H1 (cell line): ENCODE measurements around the gene CORO1C. TPM values are rescaled to one million over a fixed set of nuclear protein-coding genes. Genes with fewer than 3 reads are reported as not detected.

Experiments used
- CTCF ChIA-PET: fragments of 300-600 bp; sonication (Branson Sonifier 250); formaldehyde crosslinking; loops from one replicate; lab custom pipeline; 2021; ENCODE audit not compliant: partially characterized antibody; lab: Charles Lee
- POLR2A ChIA-PET: fragments of 300-600 bp; sonication (Branson Sonifier 250); formaldehyde crosslinking; loops from one replicate; lab custom pipeline; 2021; ENCODE audit warnings: inconsistent platforms; ENCODE audit not compliant: partially characterized antibody; lab: Charles Lee
- DNase-seq, 2 experiments: peaks; one replicate each; pipeline versions ENCODE4 v3.0.0 to v3.0.0-alpha.2; 2010 to 2022; ENCODE audit warnings: low spot score in 2 of 2, low read depth in 1 of 2, mixed read lengths in 1 of 2
- FAIRE-seq: peaks from 2 replicates; lab custom pipeline; 2011; peaks lifted over from hg19 to GRCh38; lab: Jason Lieb, UNC
- H2AFZ ChIP-seq: 2 replicates; pipeline ENCODE4 v1.8.1; 2012; ENCODE audit warnings: low read length, inconsistent platforms
- H2AK5ac ChIP-seq: 2 replicates; pipeline ENCODE4 v1.6.1; 2013; ENCODE audit warnings: low read depth, low read length
- H2BK120ac ChIP-seq: replicated peaks from 2 replicates; pipeline ENCODE3; 2013; ENCODE audit warnings: low read depth, low read length, inconsistent platforms
- H2BK12ac ChIP-seq: 2 replicates; pipeline ENCODE4 v1.6.1; 2013; ENCODE audit warnings: low read depth, low read length
- H2BK15ac ChIP-seq: 2 replicates; pipeline ENCODE4 v1.6.1; 2013; ENCODE audit warnings: low read length
- H2BK20ac ChIP-seq: 2 replicates; pipeline ENCODE4 v1.6.1; 2013; ENCODE audit warnings: low read length
- H2BK5ac ChIP-seq: 2 replicates; pipeline ENCODE4 v1.6.1; 2013; ENCODE audit warnings: low read depth, low read length
- H3K14ac ChIP-seq: 2 replicates; pipeline ENCODE4 v1.6.1; 2013; ENCODE audit warnings: inconsistent platforms; ENCODE audit not compliant: insufficient read length
- H3K18ac ChIP-seq: 2 replicates; pipeline ENCODE4 v1.6.1; 2013; ENCODE audit warnings: low read length; ENCODE audit errors: extremely low read depth
- H3K23ac ChIP-seq: 2 replicates; pipeline ENCODE4 v1.6.1; 2013; ENCODE audit warnings: inconsistent platforms; ENCODE audit not compliant: insufficient read length
- H3K23me2 ChIP-seq: 2 replicates; pipeline ENCODE4 v1.6.1; 2013; ENCODE audit warnings: low read depth, low read length
- H3K27ac ChIP-seq: 2 replicates; pipeline ENCODE4 v1.6.1; 2011; ENCODE audit warnings: low read depth, low read length, inconsistent platforms
- H3K27me3 ChIP-seq, 4 experiments: replicated peaks in 1 of 4; 1 replicate in 1 of 4; 2 replicates in 3 of 4; pipeline versions ENCODE4 v1.6.1 to v1.8.1; 2011 to 2013; ENCODE audit warnings: low read length in 3 of 4, mild to moderate bottlenecking in 3 of 4, inconsistent platforms in 2 of 4, mixed read lengths in 2 of 4, moderate library complexity in 1 of 4; ENCODE audit not compliant: control insufficient read depth in 3 of 4, insufficient read depth in 3 of 4; ENCODE audit errors: extremely low read depth in 1 of 4
- H3K36me3 ChIP-seq, 4 experiments: 2 replicates each; pipeline versions ENCODE4 v1.6.1 to v1.8.1; 2011 to 2013; ENCODE audit warnings: mild to moderate bottlenecking in 4 of 4, low read length in 3 of 4, moderate library complexity in 2 of 4, control low read depth in 1 of 4, inconsistent platforms in 1 of 4; ENCODE audit not compliant: insufficient read depth in 4 of 4, control insufficient read depth in 2 of 4
- H3K4ac ChIP-seq: replicated peaks from 2 replicates; pipeline ENCODE3; 2013; ENCODE audit warnings: low read length, low read depth, mixed read lengths, inconsistent platforms; ENCODE audit not compliant: insufficient read length
- H3K4me1 ChIP-seq, 4 experiments: replicated peaks in 1 of 4; 1 replicate in 1 of 4; 2 replicates in 3 of 4; pipeline versions ENCODE4 v1.6.1 to v1.8.1; 2011 to 2013; ENCODE audit warnings: low read length in 3 of 4, inconsistent platforms in 2 of 4, mixed read lengths in 1 of 4; ENCODE audit not compliant: insufficient read depth in 4 of 4, control insufficient read depth in 3 of 4
- H3K4me2 ChIP-seq, 2 experiments: 2 replicates each; pipeline versions ENCODE4 v1.6.1 to v1.8.1; 2011 to 2013; ENCODE audit warnings: low read depth in 2 of 2, low read length in 2 of 2, control low read depth in 1 of 2, inconsistent platforms in 1 of 2, mild to moderate bottlenecking in 1 of 2; ENCODE audit not compliant: insufficient read depth in 1 of 2
- H3K4me3 ChIP-seq, 4 experiments: fragments of 200-600, 300-600 bp in 1 of 4; sonication (generic), shearing (Covaris generic), sonication (Bioruptor Twin) in 1 of 4; 2 replicates each; pipeline versions ENCODE4 v1.5.1 to v1.8.1; 2011 to 2016; ENCODE audit warnings: low read length in 4 of 4, low read depth in 3 of 4, control low read depth in 2 of 4, inconsistent platforms in 2 of 4, mild to moderate bottlenecking in 2 of 4, mixed read lengths in 1 of 4, moderate library complexity in 1 of 4; ENCODE audit not compliant: insufficient read depth in 2 of 4; ENCODE audit errors: extremely low read depth in 1 of 4
- H3K56ac ChIP-seq: replicated peaks from 2 replicates; pipeline ENCODE3; 2013; ENCODE audit warnings: low read depth, mild to moderate bottlenecking, mixed read lengths, low read length, inconsistent platforms; ENCODE audit not compliant: insufficient read length
- H3K79me1 ChIP-seq: 2 replicates; pipeline ENCODE4 v1.6.1; 2013; ENCODE audit warnings: low read depth, low read length, control low read depth
- H3K79me2 ChIP-seq, 2 experiments: 2 replicates each; pipeline versions ENCODE4 v1.6.1 to v1.8.1; 2012 to 2013; ENCODE audit warnings: low read length in 2 of 2, mild to moderate bottlenecking in 2 of 2, inconsistent platforms in 1 of 2; ENCODE audit not compliant: insufficient read depth in 2 of 2, control insufficient read depth in 1 of 2
- H3K9ac ChIP-seq, 4 experiments: replicated peaks in 1 of 4; 1 replicate in 1 of 4; 2 replicates in 3 of 4; pipeline versions ENCODE4 v1.6.1 to v1.8.1; 2011 to 2013; ENCODE audit warnings: low read depth in 3 of 4, low read length in 3 of 4, control low read depth in 2 of 4, mild to moderate bottlenecking in 2 of 4, moderate library complexity in 2 of 4, inconsistent platforms in 1 of 4; ENCODE audit errors: extremely low read depth in 1 of 4
- H3K9me3 ChIP-seq, 2 experiments: 2 replicates each; pipeline versions ENCODE4 v1.6.1 to v1.8.1; 2012 to 2013; ENCODE audit warnings: mild to moderate bottlenecking in 2 of 2, moderate library complexity in 2 of 2, control low read depth in 1 of 2, inconsistent platforms in 1 of 2, low read depth in 1 of 2, low read length in 1 of 2, mixed read lengths in 1 of 2; ENCODE audit not compliant: insufficient read depth in 2 of 2
- H4K20me1 ChIP-seq, 2 experiments: replicated peaks in 1 of 2; 2 replicates each; pipeline versions ENCODE3 to v1.8.1; 2011 to 2013; ENCODE audit warnings: inconsistent platforms in 2 of 2, low read length in 2 of 2, mild to moderate bottlenecking in 1 of 2; ENCODE audit not compliant: insufficient read depth in 2 of 2, control insufficient read depth in 1 of 2
- H4K5ac ChIP-seq: 2 replicates; pipeline ENCODE4 v1.6.1; 2013; ENCODE audit warnings: low read length, low read depth, mixed read lengths, inconsistent platforms; ENCODE audit not compliant: insufficient read length
- H4K8ac ChIP-seq: 2 replicates; pipeline ENCODE4 v1.8.0; 2013; ENCODE audit warnings: mild to moderate bottlenecking, moderate library complexity, low read length, inconsistent platforms; ENCODE audit not compliant: insufficient read depth; ENCODE audit errors: extremely low read depth
- H4K91ac ChIP-seq: replicated peaks from 2 replicates; pipeline ENCODE3; 2013; ENCODE audit warnings: low read length, mixed read lengths, inconsistent platforms; ENCODE audit not compliant: insufficient read length
- USF2 ChIP-seq: IDR thresholded peaks from 2 replicates; pipeline ENCODE4 v1.6.1; 2011; ENCODE audit warnings: low read length, improper control_type of control experiment
- WGBS, 2 experiments: shearing (Covaris generic) in 1 of 2; methylation state at CpG; one replicate each; pipeline versions ENCODE4 v1.1.6 to v1.1.7; 2013 to 2015; ENCODE audit warnings: low lambda C conversion rate in 2 of 2, mixed read lengths in 2 of 2, inconsistent platforms in 1 of 2, low coverage in 1 of 2, missing lambda C conversion rate in 1 of 2; ENCODE audit not compliant: insufficient replicate concordance in 2 of 2, insufficient coverage in 1 of 2, insufficient read length in 1 of 2; ENCODE audit errors: extremely low coverage in 1 of 2, missing lambda C conversion rate in 1 of 2; 5-methylcytosine and 5-hydroxymethylcytosine counted together
- polyA plus RNA-seq, 7 experiments: library from polyadenylated mRNA; depleted of rRNA in 3 of 7; stranded (reverse) in 5 of 7; unstranded in 2 of 7; fragments of >200 nt in 5 of 7; fragments of 200-250 nt in 2 of 7; gene quantifications; 1 replicate in 5 of 7; 2 replicates in 1 of 7; 4 replicates in 1 of 7; pipeline versions ENCODE4 v1.2.1 to v1.2.3, GENCODE V29; 2011 to 2013; ENCODE audit warnings: missing spikeins in 2 of 7, mixed read lengths in 2 of 7
- total RNA-seq: library from RNA; stranded (reverse); fragmentation: NEBNext Ultra II Directional; extraction: Animal tissue kit (Norgen Biotek cat#: 25700); gene quantifications from 2 replicates; pipeline ENCODE4 v1.2.1, GENCODE V29; 2021

Gene CORO1C
- total and polyA plus RNA-seq, 2 of the 8 experiments (the other 6 are each of a cell fraction or from before 2014, with no cell fraction given) = 72.7 to 120 TPM

GRCh38 chr12:108625228-108625627 lies 106.1 kb downstream of the CORO1C start:
- Histone ChIP-seq H3K4me1 (peaks cover 0 to 5% (median 4%) of the 10 kb centered on the region in 4 experiments; a peak in 5 of 7 replicates), H3K4me3 (no peak overlapping the region), H3K14ac (no peak overlapping the region), H2BK15ac (no peak overlapping the region), H3K36me3 (no peaks in the 10 kb centered on the region), H3K18ac (no peak overlapping the region), H4K5ac (no peak overlapping the region), H3K9me3 (no peaks in the 10 kb centered on the region; a peak in 2 of 4 replicates), H3K27ac (no peak overlapping the region), H2BK120ac (no peak overlapping the region), H2BK5ac (peak overlapping the region; percentile 29; the same call in 1 of the 2 replicates), H3K27me3 (no peaks in the 10 kb centered on the region), H3K4me2 (0 out of 4 replicates have a peak overlapping the region, but pooled peaks of 1 of the 2 experiments have one; percentile 16), H3K56ac (no peak overlapping the region), H2BK20ac (no peak overlapping the region), H2AK5ac (peak overlapping the region; percentile 68; the same call in 1 of the 2 replicates), H2AFZ (0 out of 2 replicates have a peak overlapping the region, but pooled peaks have one; percentile 5), H4K8ac (no peak overlapping the region), H3K4ac (no peak overlapping the region), H3K79me1 (no peaks in the 10 kb centered on the region), H3K23me2 (no peaks in the 10 kb centered on the region), H4K91ac (no peak overlapping the region), H4K20me1 (no peaks in the 10 kb centered on the region), H2BK12ac (peak overlapping the region; percentile 64; the same call in 1 of the 2 replicates), H3K79me2 (no peaks in the 10 kb centered on the region), H3K23ac (no peak overlapping the region)
- WGBS, 2 experiments = 39% methylated on average over 3 of the region's 3 CpGs; no CpG with 5 or more reads in 1 of the 2 experiments
- ChIA-PET CTCF (no interaction called here), POLR2A (no interaction called here)
- DNase-seq (no peak), FAIRE-seq (no peak)
- no peak for TF ChIP-seq USF2
- TF ChIP-seq, all 59 proteins: peak for 0
- no peak overlapping the region for H3K9ac ChIP-seq
